Measurements from ENCODE around the gene POLR1A. TPM values are rescaled to one million over a fixed set of nuclear protein-coding genes. Genes with fewer than 3 reads are reported as not detected.

Gene POLR1A
- total RNA-seq, 1 donor: 33.7 TPM

DNA sequence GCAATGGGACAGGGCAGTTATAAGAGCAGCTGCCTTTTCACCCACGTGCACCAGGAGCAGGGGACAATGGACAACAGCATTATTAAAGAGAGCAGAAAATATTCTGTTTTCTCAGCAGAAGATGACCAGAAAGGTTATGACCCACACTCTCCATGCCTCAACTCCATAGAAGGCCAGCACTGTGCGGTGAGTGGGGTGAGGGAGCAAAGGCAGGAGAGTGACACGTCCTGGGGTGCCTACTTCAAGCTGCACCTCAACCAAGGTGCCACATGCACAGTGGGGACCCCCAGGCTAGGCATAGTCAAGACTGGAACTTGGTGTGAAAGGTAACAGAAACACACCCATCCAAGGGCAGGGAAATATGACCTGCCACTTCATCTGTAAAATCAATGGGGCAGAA lies 50.4 kb downstream of the POLR1A start:
- TF ChIP-seq, protein P1, sequence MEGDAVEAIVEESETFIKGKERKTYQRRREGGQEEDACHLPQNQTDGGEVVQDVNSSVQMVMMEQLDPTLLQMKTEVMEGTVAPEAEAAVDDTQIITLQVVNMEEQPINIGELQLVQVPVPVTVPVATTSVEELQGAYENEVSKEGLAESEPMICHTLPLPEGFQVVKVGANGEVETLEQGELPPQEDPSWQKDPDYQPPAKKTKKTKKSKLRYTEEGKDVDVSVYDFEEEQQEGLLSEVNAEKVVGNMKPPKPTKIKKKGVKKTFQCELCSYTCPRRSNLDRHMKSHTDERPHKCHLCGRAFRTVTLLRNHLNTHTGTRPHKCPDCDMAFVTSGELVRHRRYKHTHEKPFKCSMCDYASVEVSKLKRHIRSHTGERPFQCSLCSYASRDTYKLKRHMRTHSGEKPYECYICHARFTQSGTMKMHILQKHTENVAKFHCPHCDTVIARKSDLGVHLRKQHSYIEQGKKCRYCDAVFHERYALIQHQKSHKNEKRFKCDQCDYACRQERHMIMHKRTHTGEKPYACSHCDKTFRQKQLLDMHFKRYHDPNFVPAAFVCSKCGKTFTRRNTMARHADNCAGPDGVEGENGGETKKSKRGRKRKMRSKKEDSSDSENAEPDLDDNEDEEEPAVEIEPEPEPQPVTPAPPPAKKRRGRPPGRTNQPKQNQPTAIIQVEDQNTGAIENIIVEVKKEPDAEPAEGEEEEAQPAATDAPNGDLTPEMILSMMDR (IDR thresholded peaks at IDR 0.05; ENCODE audit: insufficient read depth, low read depth, low read length): no peak
- DNase-seq (ENCODE audit: low read depth): no peak
- no peak overlapping the region for H3K4me3 ChIP-seq (ENCODE audit: low read depth, low read length)

DNA sequence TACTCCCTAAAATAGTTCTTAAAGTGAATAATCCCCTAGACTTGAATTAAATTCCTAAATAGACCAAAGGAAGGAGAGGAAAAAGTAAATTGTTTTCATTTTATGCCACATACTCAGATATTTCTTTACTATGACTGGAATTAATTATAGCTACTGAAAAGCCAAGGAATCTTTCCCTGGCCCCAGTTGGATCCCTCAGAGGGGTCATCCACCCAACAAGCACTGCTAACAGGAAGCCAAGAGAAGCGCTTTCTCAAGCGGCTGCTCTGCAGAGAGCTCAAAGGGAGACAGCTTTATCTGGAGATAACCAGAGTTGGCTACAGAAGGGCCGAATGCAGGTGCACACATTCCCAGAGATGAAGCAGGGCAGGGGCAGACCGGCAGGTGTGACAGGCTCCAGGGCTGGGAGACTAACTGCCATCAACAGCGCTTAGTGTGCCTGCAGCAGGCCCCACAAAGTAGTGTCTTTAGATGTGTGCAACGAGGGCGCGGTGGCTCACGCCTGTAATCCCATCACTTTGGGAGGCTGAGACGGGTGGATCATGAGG lies 51.1 kb downstream of the POLR1A start:
- TF ChIP-seq, protein P1 (IDR thresholded peaks at IDR 0.05; ENCODE audit: insufficient read depth, low read depth, low read length): no peak
- H3K4me3 ChIP-seq (ENCODE audit: low read depth, low read length): no peak overlapping the region
- no peak for DNase-seq (ENCODE audit: low read depth)

DNA sequence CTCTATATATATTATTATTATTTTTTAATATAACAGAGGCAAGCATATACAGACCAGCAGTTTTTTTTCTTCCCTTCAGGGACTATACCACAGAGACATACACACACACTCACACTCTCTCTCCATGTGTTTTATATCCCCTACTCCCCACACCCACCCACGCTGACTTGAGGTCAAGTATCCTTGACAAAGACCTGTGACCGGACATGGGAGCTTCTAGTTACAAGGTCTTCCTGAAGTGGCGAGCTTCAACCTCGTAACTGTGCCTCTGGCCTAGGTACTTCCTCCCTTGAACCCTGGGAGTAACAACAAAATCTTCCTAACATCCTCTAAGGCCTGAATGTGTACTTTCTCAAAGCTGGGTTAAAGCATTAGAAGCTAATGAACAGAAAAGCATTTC lies 52.5 kb downstream of the POLR1A start:
- no peak overlapping the region for H3K4me3 ChIP-seq (ENCODE audit: low read depth, low read length)
- no peak for DNase-seq (ENCODE audit: low read depth)
- TF ChIP-seq, protein P1 (IDR thresholded peaks at IDR 0.05; ENCODE audit: insufficient read depth, low read depth, low read length): no peak

DNA sequence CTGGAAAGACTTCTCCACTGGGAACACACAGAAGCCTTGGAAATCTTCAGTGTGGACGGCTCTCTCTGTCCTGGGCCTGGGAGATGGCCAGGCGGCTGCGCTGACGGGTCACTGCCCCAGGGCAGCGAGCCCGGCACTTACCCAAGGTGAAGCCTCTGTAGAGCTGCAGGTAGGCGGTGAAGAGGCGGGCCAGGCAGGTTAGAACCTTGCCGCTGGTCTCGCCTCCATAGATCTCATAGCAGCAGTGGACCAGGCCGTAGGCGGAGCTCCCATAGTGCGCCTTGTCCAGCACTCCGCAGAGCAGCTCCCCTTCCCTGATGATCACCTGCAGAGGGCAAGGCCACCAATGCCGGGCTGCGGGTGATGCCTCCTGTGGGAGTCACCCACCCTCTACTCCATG lies 53.0 kb downstream of the POLR1A start:
- TF ChIP-seq, protein P1 (IDR thresholded peaks at IDR 0.05; ENCODE audit: insufficient read depth, low read depth, low read length): no peak
- H3K4me3 ChIP-seq (ENCODE audit: low read depth, low read length): no peak overlapping the region
- DNase-seq (ENCODE audit: low read depth): no peak

DNA sequence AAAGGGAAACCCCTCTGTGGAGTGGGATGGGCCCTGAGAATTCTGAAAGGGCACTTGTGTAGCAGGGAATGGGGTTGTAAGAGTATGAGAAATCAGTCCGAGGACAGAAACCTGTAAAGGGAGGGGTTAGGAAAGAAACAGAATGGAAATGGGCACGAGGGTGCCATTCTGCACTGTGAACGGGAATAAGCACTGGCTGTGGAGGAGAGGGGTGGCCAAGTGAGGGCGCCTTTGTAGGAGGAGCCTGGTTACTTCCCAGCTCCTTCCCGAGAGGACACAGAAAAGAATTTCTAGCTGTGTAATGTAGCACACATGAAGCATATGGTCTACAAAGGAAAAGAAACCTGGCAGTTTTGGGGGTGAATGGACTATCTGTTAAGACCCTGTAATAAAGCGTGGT lies 53.4 kb downstream of the POLR1A start:
- H3K4me3 ChIP-seq (ENCODE audit: low read depth, low read length): no peak overlapping the region
- no peak for DNase-seq (ENCODE audit: low read depth)
- TF ChIP-seq, protein P1 (IDR thresholded peaks at IDR 0.05; ENCODE audit: insufficient read depth, low read depth, low read length): no peak

DNA sequence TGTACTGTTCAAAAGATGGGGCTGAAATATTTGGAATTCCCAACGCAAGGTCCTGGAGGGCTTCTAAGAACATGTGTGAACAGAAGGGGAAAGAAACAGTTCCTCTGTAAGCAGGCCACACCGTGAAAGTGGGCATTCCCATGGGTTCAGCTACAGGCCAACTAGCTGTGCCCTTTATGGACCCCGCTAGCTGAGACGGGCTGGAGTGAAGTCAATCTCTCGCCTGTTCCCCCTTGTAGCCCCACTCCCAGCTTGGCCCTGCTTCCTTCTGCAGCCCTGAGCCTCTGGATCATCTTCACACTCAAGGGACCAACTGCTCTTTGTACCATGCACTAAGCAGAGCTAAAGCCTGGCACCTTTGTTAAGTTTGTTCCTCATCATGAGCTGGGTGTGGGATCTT lies 55.4 kb downstream of the POLR1A start:
- no peak overlapping the region for H3K4me3 ChIP-seq (ENCODE audit: low read depth, low read length)
- no peak for DNase-seq (ENCODE audit: low read depth)
- TF ChIP-seq, protein P1 (IDR thresholded peaks at IDR 0.05; ENCODE audit: insufficient read depth, low read depth, low read length): no peak

DNA sequence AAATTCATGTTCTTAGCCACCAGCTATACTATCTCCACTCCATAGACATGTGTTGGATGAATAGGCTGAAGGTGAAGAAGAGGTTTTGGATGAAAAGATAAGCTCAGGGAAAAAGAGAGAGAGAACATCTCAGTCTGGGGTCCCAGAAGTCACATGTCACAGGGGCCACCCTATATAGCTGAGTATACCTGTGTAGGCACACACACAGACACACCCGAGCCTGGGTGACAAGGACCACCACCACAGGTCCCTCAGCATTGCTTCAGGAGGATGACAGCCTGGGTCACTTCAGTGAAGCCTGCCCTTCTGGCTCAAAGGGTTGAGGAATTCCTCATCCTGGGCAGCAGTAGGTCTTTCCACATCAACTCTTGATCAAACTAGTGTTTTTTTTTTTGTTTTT lies 56.2 kb downstream of the POLR1A start:
- TF ChIP-seq, protein P1 (IDR thresholded peaks at IDR 0.05; ENCODE audit: insufficient read depth, low read depth, low read length): no peak
- DNase-seq (ENCODE audit: low read depth): no peak
- H3K4me3 ChIP-seq (ENCODE audit: low read depth, low read length): no peak overlapping the region

Measured in fibroblast of villous mesenchyme (primary cell).